Measurements from ENCODE around the gene TNS2. TPM values are rescaled to one million over a fixed set of nuclear protein-coding genes. Genes with fewer than 3 reads are reported as not detected.

Gene TNS2
- total RNA-seq, 4 donors from 2014 or later, result 97.7 to 444 (median 154) TPM

GRCh38 chr12:53074283-53074998 is 24.6 kb downstream of the TNS2 start:
- DNase-seq (ENCODE audit: low spot score), result no peak
- no peak for TF ChIP-seq CTCF (IDR thresholded peaks at IDR 0.05)
- no peak for ATAC-seq (ENCODE audit: low FRiP score)

- no peak for ATAC-seq (ENCODE audit: low FRiP score)
- no peak for DNase-seq (ENCODE audit: low spot score)
Observed at GRCh38 chr12:53074999-53075370, 25.1 kb downstream of the TNS2 start.

GRCh38 chr12:53076461-53076860 is 26.6 kb downstream of the TNS2 start:
- ATAC-seq (ENCODE audit: low FRiP score) (no peak), DNase-seq (ENCODE audit: low spot score) (no peak)

More at GRCh38 chr12:53074999-53075370, 25.1 kb downstream of the TNS2 start:
- no peak for TF ChIP-seq CTCF (IDR thresholded peaks at IDR 0.05)

GRCh38 chr12:53077030-53077429 is 27.2 kb downstream of the TNS2 start:
- ATAC-seq (ENCODE audit: low FRiP score) (no peak), DNase-seq (ENCODE audit: low spot score) (no peak)
- no peak for TF ChIP-seq CTCF (IDR thresholded peaks at IDR 0.05)

More at GRCh38 chr12:53076461-53076860, 26.6 kb downstream of the TNS2 start:
- no peak for TF ChIP-seq CTCF (IDR thresholded peaks at IDR 0.05)

GRCh38 chr12:53078425-53079225 is 28.8 kb downstream of the TNS2 start:
- TF ChIP-seq CTCF (IDR thresholded peaks at IDR 0.05), result no peak
- ATAC-seq (ENCODE audit: low FRiP score), result peak; percentile 3
- DNase-seq (ENCODE audit: low spot score), result no peak

GRCh38 chr12:53079226-53080117 is 29.6 kb downstream of the TNS2 start, which contains the start of gene SPRYD3:
Gene SPRYD3, minus strand, starts transcription at chr12:53079390. Its CDS starts 57 bp downstream, at chr12:53079333.
- TF ChIP-seq CTCF (IDR thresholded peaks at IDR 0.05), result no peak
- DNase-seq (ENCODE audit: low spot score) (peak; percentile 90), ATAC-seq (ENCODE audit: low FRiP score) (peak; percentile 99)

Measured in omental fat pad (tissue), 4 donors.